HG02938 (cell line): Measurements from ENCODE around the gene FBXW10.
"Not testable (repeated sequence)": the region's sequence is repeated elsewhere in the genome, so short reads cannot be mapped to it uniquely, and the experiment has no call there.

Experiments
- ATAC-seq: cut with Tn5 transposase; IDR thresholded peaks from one replicate; pipeline ENCODE4 v1.9.1; 2021; ENCODE audit warnings: mild to moderate bottlenecking, moderate library complexity; ENCODE audit not compliant: unreplicated experiment

Gene FBXW10

DNA sequence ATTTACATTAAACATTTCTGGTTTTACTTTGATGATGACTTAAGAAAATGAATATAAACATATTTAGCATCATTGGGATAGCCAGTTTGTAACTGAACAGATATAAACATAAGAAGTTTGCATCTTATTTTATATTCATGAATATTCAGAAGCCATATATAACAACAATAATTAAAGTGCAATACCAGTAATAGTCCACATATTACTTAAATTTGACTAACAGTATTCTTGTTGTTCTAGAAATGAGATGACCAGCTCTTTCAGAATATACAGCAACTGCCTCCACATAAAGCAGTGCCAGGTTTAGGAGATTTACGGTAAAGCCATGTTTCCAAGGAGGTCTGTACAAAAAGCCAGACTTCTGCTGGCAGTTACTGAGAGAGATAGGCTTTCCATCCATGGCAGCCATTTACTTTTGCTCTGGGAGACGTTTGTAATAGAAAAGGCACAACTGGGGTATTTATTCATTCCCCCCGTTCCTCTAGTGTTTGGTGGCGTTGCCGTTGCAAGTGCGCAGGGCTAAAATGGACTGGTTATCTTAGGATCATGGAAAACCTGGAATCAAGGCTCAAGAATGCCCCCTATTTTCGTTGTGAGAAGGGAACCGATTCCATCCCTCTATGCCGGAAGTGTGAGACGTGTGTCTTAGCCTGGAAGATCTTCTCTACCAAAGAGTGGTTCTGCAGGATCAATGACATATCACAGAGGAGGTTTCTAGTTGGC, at the start of gene FBXW10:
Gene FBXW10 (plus strand): TSS at position 356 of the 723 bp plus-strand sequence. CDS start 191 bp downstream, at position 547.
- ATAC-seq = not testable (repeated sequence)

- ATAC-seq = not testable (repeated sequence)
These were observed 48.7 kb upstream of the FBXW10 start for GRCh38 chr17:18695143-18695542.

- not testable (repeated sequence) for ATAC-seq
These were observed 45.3 kb upstream of the FBXW10 start for GRCh38 chr17:18698473-18699103.

DNA sequence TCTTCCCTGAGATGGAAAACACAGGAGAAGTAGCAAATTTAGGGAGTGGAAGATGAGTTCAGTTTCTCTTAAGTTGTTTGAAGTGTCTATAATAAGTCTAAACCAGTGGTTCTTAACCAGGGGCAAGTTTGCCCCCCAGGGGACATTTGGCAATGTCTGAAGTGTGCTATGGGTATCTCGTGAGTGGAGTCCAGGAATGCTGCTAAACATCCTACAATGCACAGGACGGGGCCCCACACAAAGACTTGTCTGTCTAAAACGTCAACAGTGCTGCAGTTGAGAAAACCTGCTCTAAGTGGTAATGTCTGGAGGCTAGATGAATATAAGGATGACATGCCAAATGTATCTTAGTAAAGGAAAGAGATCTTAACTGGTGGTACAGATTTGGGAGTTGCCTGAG, 37.9 kb upstream of the FBXW10 start:
- ATAC-seq = not testable (repeated sequence)

GRCh38 chr17:18708215-18708614, 35.6 kb upstream of the FBXW10 start:
- ATAC-seq = not testable (repeated sequence)

- ATAC-seq = not testable (repeated sequence)
These were observed 31.4 kb upstream of the FBXW10 start for GRCh38 chr17:18712354-18712999.

- not testable (repeated sequence) for ATAC-seq
These were observed 25.0 kb upstream of the FBXW10 start for GRCh38 chr17:18718643-18719427.

GRCh38 chr17:18719428-18720110, 24.3 kb upstream of the FBXW10 start:
- not testable (repeated sequence) for ATAC-seq

DNA sequence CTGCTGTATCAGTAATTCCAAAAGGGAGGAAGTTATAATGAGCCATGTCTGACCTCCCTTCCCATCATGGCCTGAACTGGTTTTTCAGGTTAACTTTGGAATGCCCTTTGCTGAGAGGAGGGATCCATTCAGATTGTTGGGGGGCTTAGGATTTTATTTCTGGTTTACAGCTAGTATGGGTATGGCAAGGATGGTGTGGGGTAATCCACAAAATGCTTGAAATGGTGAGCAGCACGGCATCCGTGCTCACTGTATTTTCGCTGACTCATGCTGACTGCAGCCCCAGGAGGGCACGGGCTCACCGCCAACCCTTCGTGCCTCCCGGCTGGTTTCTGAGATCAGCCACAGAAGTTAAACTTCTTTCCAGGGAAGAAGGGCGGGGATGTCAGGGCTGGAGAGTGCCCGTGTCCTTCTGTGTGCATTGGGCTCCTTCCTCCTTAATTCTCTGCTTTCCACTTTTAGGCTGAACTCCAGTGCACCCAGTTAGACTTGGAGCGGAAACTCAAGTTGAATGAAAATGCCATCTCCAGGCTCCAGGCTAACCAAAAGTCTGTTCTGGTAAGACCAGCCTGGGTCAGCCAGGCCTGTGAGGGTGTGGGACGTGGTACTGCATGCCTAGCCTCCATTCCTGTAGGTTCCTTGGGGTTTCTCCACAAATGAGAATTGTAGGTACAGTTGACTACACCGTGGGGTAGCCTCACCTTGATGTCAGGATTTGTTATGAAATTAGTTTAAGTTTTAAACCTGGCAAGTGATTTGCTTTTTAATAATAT, 21.9 kb upstream of the FBXW10 start:
- ATAC-seq = not testable (repeated sequence)

- ATAC-seq = not testable (repeated sequence)
These were observed 21.2 kb upstream of the FBXW10 start for GRCh38 chr17:18722612-18723011.

GRCh38 chr17:18723509-18723908, 20.3 kb upstream of the FBXW10 start:
- not testable (repeated sequence) for ATAC-seq

DNA sequence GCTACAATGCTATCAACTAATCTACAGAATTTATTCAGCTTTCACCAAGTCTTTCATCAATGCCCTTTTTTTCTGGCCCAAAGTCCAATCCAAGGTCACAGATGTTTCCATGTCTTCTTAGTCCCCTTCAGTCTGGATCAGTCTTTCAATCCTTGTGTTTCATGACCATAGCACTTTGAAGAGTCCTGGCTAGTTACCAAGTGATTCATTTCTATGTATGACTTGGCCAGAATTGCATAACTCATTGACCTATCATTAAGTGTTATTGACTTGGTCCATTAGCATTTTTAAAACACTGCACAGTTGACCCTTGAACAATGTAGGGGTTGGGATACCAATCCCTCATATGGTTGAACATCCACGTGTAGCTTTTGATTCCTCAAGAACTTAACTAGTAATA, 11.4 kb upstream of the FBXW10 start:
- ATAC-seq = not testable (repeated sequence)

DNA sequence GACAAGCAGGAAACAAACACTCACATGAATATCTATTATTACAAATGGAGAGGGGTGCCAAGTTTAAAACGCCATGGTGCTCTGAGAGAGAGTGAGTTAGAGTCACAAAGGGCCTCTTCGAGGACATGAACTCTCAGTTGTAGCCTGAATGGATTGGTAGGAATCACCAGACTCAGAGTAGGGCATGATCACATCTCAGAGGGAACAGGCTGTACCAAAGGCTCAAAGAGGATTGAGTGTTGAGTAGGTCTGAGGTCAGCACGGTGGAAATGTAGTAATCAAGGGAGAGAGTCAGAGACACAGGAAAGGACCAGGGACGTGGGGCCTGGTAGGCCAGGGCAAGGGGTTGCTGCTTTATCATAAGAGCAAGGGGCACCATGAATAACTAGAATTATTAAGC, 10.5 kb upstream of the FBXW10 start:
- ATAC-seq = not testable (repeated sequence)

GRCh38 chr17:18739616-18740391, 4.0 kb upstream of the FBXW10 start:
- ATAC-seq = not testable (repeated sequence)

GRCh38 chr17:18741228-18741627, 2.6 kb upstream of the FBXW10 start:
- ATAC-seq = not testable (repeated sequence)

DNA sequence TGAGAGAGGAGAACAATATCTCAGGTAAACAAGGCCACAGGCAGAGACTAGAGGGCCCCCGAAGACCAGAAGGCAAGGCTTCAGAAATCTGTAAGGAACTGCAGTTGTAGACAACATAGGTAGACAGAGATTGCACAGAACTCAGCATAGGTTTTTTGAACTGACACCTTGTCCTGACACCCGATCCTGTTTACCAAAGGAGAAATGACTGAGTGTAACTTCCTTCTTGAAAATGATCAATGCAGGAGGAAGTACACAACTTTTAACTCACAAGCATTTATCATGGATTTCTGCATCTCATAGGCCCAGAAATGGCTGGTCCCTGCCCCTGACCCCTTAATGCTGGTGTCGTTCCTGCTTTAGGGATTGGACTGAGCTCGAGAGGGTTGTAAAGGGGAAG, 872 bp downstream of the FBXW10 start:
- ATAC-seq = not testable (repeated sequence)

- not testable (repeated sequence) for ATAC-seq
These were observed 2.7 kb downstream of the FBXW10 start for GRCh38 chr17:18746551-18746950.

DNA sequence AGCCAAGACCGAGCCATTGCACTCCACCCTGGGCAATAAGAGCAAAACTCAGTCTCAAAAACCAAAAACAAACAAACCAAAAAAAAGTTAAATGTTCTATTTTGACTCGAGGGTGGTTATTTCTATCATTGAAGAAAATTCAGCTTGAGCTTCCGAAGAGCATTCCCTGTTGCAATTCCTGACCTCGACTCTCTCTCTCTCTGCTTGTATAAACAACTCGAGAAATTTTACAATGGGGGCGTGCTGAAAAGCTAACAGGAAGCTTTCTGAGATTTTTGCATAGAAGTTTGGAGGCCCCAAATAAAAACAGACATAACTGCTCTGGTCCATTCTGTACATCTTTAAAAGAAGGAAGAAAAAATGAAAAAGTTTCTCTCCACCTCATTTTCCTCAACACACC, 3.6 kb downstream of the FBXW10 start:
- ATAC-seq = not testable (repeated sequence)

GRCh38 chr17:18750242-18750641, 6.4 kb downstream of the FBXW10 start:
- not testable (repeated sequence) for ATAC-seq
